ENCODE measurements around the gene CCR9. TPM values are rescaled to one million over a fixed set of nuclear protein-coding genes. Genes with fewer than 3 reads are reported as not detected.

Gene CCR9
- total RNA-seq, 1 experiment from 2014 or later: not detected

GRCh38 chr3:45868213-45868612 lies 18.1 kb upstream of the CCR9 start:
- Histone ChIP-seq H3K4me1 (ENCODE audit: low read length) (no peaks in the 10 kb centered on the region), H3K4me3 (ENCODE audit: low read length) (no peak overlapping the region), H3K79me2 (ENCODE audit: low read length) (no peaks in the 10 kb centered on the region), H3K9ac (ENCODE audit: low read length) (no peak overlapping the region), H4K20me1 (ENCODE audit: insufficient read depth, low read depth, low read length) (no peaks in the 10 kb centered on the region), H3K27me3 (ENCODE audit: low read length) (no peaks in the 10 kb centered on the region), H3K9me3 (ENCODE audit: low read length) (no peaks in the 10 kb centered on the region), H3K9me2 (replicated peaks; ENCODE audit: insufficient read depth, low read length) (no peaks in the 10 kb centered on the region), H3K27ac (ENCODE audit: low read length) (no peak overlapping the region), H3K36me3 (ENCODE audit: insufficient read depth, low read length) (no peaks in the 10 kb centered on the region), H2AFZ (ENCODE audit: low read length) (no peak overlapping the region), H3K4me2 (ENCODE audit: low read depth, low read length, poor library complexity, severe bottlenecking) (no peak overlapping the region)
- no peak for DNase-seq

- H3K27ac ChIP-seq (ENCODE audit: low read length): no peak overlapping the region
- no peaks in the 10 kb centered on the region for H3K9me2 ChIP-seq (replicated peaks; ENCODE audit: insufficient read depth, low read length)
- no peaks in the 10 kb centered on the region for H3K79me2 ChIP-seq (ENCODE audit: low read length)
- DNase-seq: no peak
- no peaks in the 10 kb centered on the region for H3K9me3 ChIP-seq (ENCODE audit: low read length)
- no peak overlapping the region for H2AFZ ChIP-seq (ENCODE audit: low read length)
- no peak overlapping the region for H3K9ac ChIP-seq (ENCODE audit: low read length)
- H3K4me2 ChIP-seq (ENCODE audit: low read depth, low read length, poor library complexity, severe bottlenecking): no peak overlapping the region
- H4K20me1 ChIP-seq (ENCODE audit: insufficient read depth, low read depth, low read length): no peaks in the 10 kb centered on the region
- H3K27me3 ChIP-seq (ENCODE audit: low read length): no peaks in the 10 kb centered on the region
- H3K4me1 ChIP-seq (ENCODE audit: low read length): no peaks in the 10 kb centered on the region
- no peak overlapping the region for H3K4me3 ChIP-seq (ENCODE audit: low read length)
- no peaks in the 10 kb centered on the region for H3K36me3 ChIP-seq (ENCODE audit: insufficient read depth, low read length)
These were observed 17.7 kb upstream of the CCR9 start for GRCh38 chr3:45868650-45869049.

- DNase-seq: no peak
- Histone ChIP-seq H3K9me2 (replicated peaks; ENCODE audit: insufficient read depth, low read length) (no peaks in the 10 kb centered on the region), H3K27ac (ENCODE audit: low read length) (no peak overlapping the region), H2AFZ (ENCODE audit: low read length) (no peak overlapping the region), H3K9ac (ENCODE audit: low read length) (no peak overlapping the region), H3K27me3 (ENCODE audit: low read length) (no peaks in the 10 kb centered on the region), H3K79me2 (ENCODE audit: low read length) (no peaks in the 10 kb centered on the region), H3K9me3 (ENCODE audit: low read length) (no peaks in the 10 kb centered on the region), H3K36me3 (ENCODE audit: insufficient read depth, low read length) (no peaks in the 10 kb centered on the region), H3K4me1 (ENCODE audit: low read length) (no peaks in the 10 kb centered on the region), H3K4me2 (ENCODE audit: low read depth, low read length, poor library complexity, severe bottlenecking) (no peak overlapping the region), H4K20me1 (ENCODE audit: insufficient read depth, low read depth, low read length) (no peaks in the 10 kb centered on the region), H3K4me3 (ENCODE audit: low read length) (no peak overlapping the region)
These were observed 16.7 kb upstream of the CCR9 start for GRCh38 chr3:45869638-45870037.

GRCh38 chr3:45870099-45870498 lies 16.2 kb upstream of the CCR9 start:
- H3K4me3 ChIP-seq (ENCODE audit: low read length): no peak overlapping the region
- H3K36me3 ChIP-seq (ENCODE audit: insufficient read depth, low read length): no peaks in the 10 kb centered on the region
- H4K20me1 ChIP-seq (ENCODE audit: insufficient read depth, low read depth, low read length): no peaks in the 10 kb centered on the region
- H3K9me3 ChIP-seq (ENCODE audit: low read length): no peaks in the 10 kb centered on the region
- no peaks in the 10 kb centered on the region for H3K9me2 ChIP-seq (replicated peaks; ENCODE audit: insufficient read depth, low read length)
- H3K79me2 ChIP-seq (ENCODE audit: low read length): no peaks in the 10 kb centered on the region
- no peaks in the 10 kb centered on the region for H3K4me1 ChIP-seq (ENCODE audit: low read length)
- no peak overlapping the region for H3K4me2 ChIP-seq (ENCODE audit: low read depth, low read length, poor library complexity, severe bottlenecking)
- DNase-seq: no peak
- H3K9ac ChIP-seq (ENCODE audit: low read length): no peak overlapping the region
- H3K27ac ChIP-seq (ENCODE audit: low read length): no peak overlapping the region
- H2AFZ ChIP-seq (ENCODE audit: low read length): no peak overlapping the region
- no peaks in the 10 kb centered on the region for H3K27me3 ChIP-seq (ENCODE audit: low read length)

- no peaks in the 10 kb centered on the region for H3K9me2 ChIP-seq (replicated peaks; ENCODE audit: insufficient read depth, low read length)
- no peaks in the 10 kb centered on the region for H4K20me1 ChIP-seq (ENCODE audit: insufficient read depth, low read depth, low read length)
- no peak overlapping the region for H3K4me3 ChIP-seq (ENCODE audit: low read length)
- no peak overlapping the region for H3K27ac ChIP-seq (ENCODE audit: low read length)
- no peaks in the 10 kb centered on the region for H3K9me3 ChIP-seq (ENCODE audit: low read length)
- H3K9ac ChIP-seq (ENCODE audit: low read length): no peak overlapping the region
- no peak for DNase-seq
- no peaks in the 10 kb centered on the region for H3K4me1 ChIP-seq (ENCODE audit: low read length)
- no peaks in the 10 kb centered on the region for H3K27me3 ChIP-seq (ENCODE audit: low read length)
- H2AFZ ChIP-seq (ENCODE audit: low read length): no peak overlapping the region
- H3K4me2 ChIP-seq (ENCODE audit: low read depth, low read length, poor library complexity, severe bottlenecking): no peak overlapping the region
- H3K79me2 ChIP-seq (ENCODE audit: low read length): no peaks in the 10 kb centered on the region
- no peaks in the 10 kb centered on the region for H3K36me3 ChIP-seq (ENCODE audit: insufficient read depth, low read length)
These were observed 14.6 kb upstream of the CCR9 start for GRCh38 chr3:45871780-45872179.

GRCh38 chr3:45872569-45872968 lies 13.8 kb upstream of the CCR9 start:
- no peak for DNase-seq
- Histone ChIP-seq H3K79me2 (ENCODE audit: low read length) (no peaks in the 10 kb centered on the region), H3K4me1 (ENCODE audit: low read length) (no peaks in the 10 kb centered on the region), H3K4me3 (ENCODE audit: low read length) (no peak overlapping the region), H3K4me2 (ENCODE audit: low read depth, low read length, poor library complexity, severe bottlenecking) (no peak overlapping the region), H3K9me3 (ENCODE audit: low read length) (no peaks in the 10 kb centered on the region), H3K36me3 (ENCODE audit: insufficient read depth, low read length) (no peaks in the 10 kb centered on the region), H4K20me1 (ENCODE audit: insufficient read depth, low read depth, low read length) (no peaks in the 10 kb centered on the region), H3K27me3 (ENCODE audit: low read length) (no peaks in the 10 kb centered on the region), H2AFZ (ENCODE audit: low read length) (no peak overlapping the region), H3K9me2 (replicated peaks; ENCODE audit: insufficient read depth, low read length) (no peaks in the 10 kb centered on the region), H3K9ac (ENCODE audit: low read length) (no peak overlapping the region), H3K27ac (ENCODE audit: low read length) (no peak overlapping the region)

GRCh38 chr3:45873036-45873435 lies 13.3 kb upstream of the CCR9 start:
- H3K27me3 ChIP-seq (ENCODE audit: low read length): no peaks in the 10 kb centered on the region
- H3K4me1 ChIP-seq (ENCODE audit: low read length): no peaks in the 10 kb centered on the region
- no peak overlapping the region for H3K4me3 ChIP-seq (ENCODE audit: low read length)
- DNase-seq: no peak
- no peaks in the 10 kb centered on the region for H3K9me3 ChIP-seq (ENCODE audit: low read length)
- H3K4me2 ChIP-seq (ENCODE audit: low read depth, low read length, poor library complexity, severe bottlenecking): no peak overlapping the region
- H2AFZ ChIP-seq (ENCODE audit: low read length): no peak overlapping the region
- no peak overlapping the region for H3K9ac ChIP-seq (ENCODE audit: low read length)
- H3K36me3 ChIP-seq (ENCODE audit: insufficient read depth, low read length): no peaks in the 10 kb centered on the region
- no peaks in the 10 kb centered on the region for H3K9me2 ChIP-seq (replicated peaks; ENCODE audit: insufficient read depth, low read length)
- H3K79me2 ChIP-seq (ENCODE audit: low read length): no peaks in the 10 kb centered on the region
- no peak overlapping the region for H3K27ac ChIP-seq (ENCODE audit: low read length)
- H4K20me1 ChIP-seq (ENCODE audit: insufficient read depth, low read depth, low read length): no peaks in the 10 kb centered on the region

- Histone ChIP-seq H2AFZ (ENCODE audit: low read length) (no peak overlapping the region), H3K4me3 (ENCODE audit: low read length) (no peak overlapping the region), H3K4me2 (ENCODE audit: low read depth, low read length, poor library complexity, severe bottlenecking) (no peak overlapping the region), H3K36me3 (ENCODE audit: insufficient read depth, low read length) (no peaks in the 10 kb centered on the region), H3K9me2 (replicated peaks; ENCODE audit: insufficient read depth, low read length) (no peaks in the 10 kb centered on the region), H3K27ac (ENCODE audit: low read length) (no peak overlapping the region), H3K9ac (ENCODE audit: low read length) (no peak overlapping the region), H3K27me3 (ENCODE audit: low read length) (no peaks in the 10 kb centered on the region), H3K4me1 (ENCODE audit: low read length) (no peaks in the 10 kb centered on the region), H4K20me1 (ENCODE audit: insufficient read depth, low read depth, low read length) (no peaks in the 10 kb centered on the region), H3K79me2 (ENCODE audit: low read length) (no peaks in the 10 kb centered on the region), H3K9me3 (ENCODE audit: low read length) (no peaks in the 10 kb centered on the region)
- DNase-seq: no peak
These were observed 12.7 kb upstream of the CCR9 start for GRCh38 chr3:45873638-45874037.
